Natural killer cell (primary cell): Measurements from ENCODE around the gene RPS25. TPM values are rescaled to one million over a fixed set of nuclear protein-coding genes. Genes with fewer than 3 reads are reported as not detected.

Source experiments
- ATAC-seq, 3 donors: fragments of 150-1000 bp in 2 of 3; fragments of 200-7000 bp in 1 of 3; cut with Tn5 transposase; 1 replicate in 1 of 3; 2 replicates in 2 of 3; pipeline ENCODE4 v1.10.0; 2021; ENCODE audit warnings: mild to moderate bottlenecking in 2 of 3, moderate library complexity in 2 of 3
- DNase-seq, 2 donors: peaks; one replicate each; pipeline versions ENCODE4 v3.0.0 to v3.0.0-alpha.2; 2013 to 2021; ENCODE audit warnings: mixed read lengths in 1 of 2
- H3K27ac ChIP-seq: one replicate; pipeline ENCODE4 v1.5.1; 2013; ENCODE audit warnings: mild to moderate bottlenecking, low read length
- H3K27me3 ChIP-seq: one replicate; pipeline ENCODE4 v1.6.1; 2013; ENCODE audit warnings: low read length; ENCODE audit not compliant: control insufficient read depth, insufficient read depth
- H3K36me3 ChIP-seq: one replicate; pipeline ENCODE4 v1.6.1; 2013; ENCODE audit warnings: low read length; ENCODE audit not compliant: control insufficient read depth, insufficient read depth
- H3K4me1 ChIP-seq: one replicate; pipeline ENCODE4 v1.6.1; 2013; ENCODE audit warnings: low read length; ENCODE audit not compliant: control insufficient read depth, insufficient read depth
- H3K4me3 ChIP-seq: one replicate; pipeline ENCODE4 v1.5.1; 2013; ENCODE audit warnings: low read length
- H3K9me3 ChIP-seq: one replicate; pipeline ENCODE4 v1.6.1; 2013; ENCODE audit warnings: low read length; ENCODE audit not compliant: control insufficient read depth, insufficient read depth
- H3K27ac Mint-ChIP-seq, 2 donors: one replicate each; pipeline ENCODE4 v1.8.0; 2022; ENCODE audit warnings: mild to moderate bottlenecking in 2 of 2, mixed read lengths in 2 of 2, moderate library complexity in 1 of 2
- H3K27me3 Mint-ChIP-seq, 2 donors: one replicate each; pipeline ENCODE4 v1.8.0; 2022; ENCODE audit warnings: low read depth in 2 of 2, mixed read lengths in 2 of 2
- H3K36me3 Mint-ChIP-seq: one replicate; pipeline ENCODE4 v1.8.0; 2022; ENCODE audit warnings: mixed read lengths
- H3K4me1 Mint-ChIP-seq, 2 donors: one replicate each; pipeline ENCODE4 v1.8.0; 2022; ENCODE audit warnings: mixed read lengths in 2 of 2
- H3K4me3 Mint-ChIP-seq: one replicate; pipeline ENCODE4 v1.8.0; 2022; ENCODE audit warnings: mild to moderate bottlenecking, moderate library complexity, mixed read lengths
- H3K9me3 Mint-ChIP-seq, 2 donors: one replicate each; pipeline ENCODE4 v1.8.0; 2022; ENCODE audit warnings: mixed read lengths in 2 of 2
- WGBS: methylation state at CpG from one replicate; pipeline ENCODE4 v1.1.7; 2013; ENCODE audit warnings: missing lambda C conversion rate; ENCODE audit not compliant: insufficient coverage; 5-methylcytosine and 5-hydroxymethylcytosine counted together
- intact Hi-C: fragments of 100-400 bp; cut with micrococcal nuclease; formaldehyde crosslinking; loops from one replicate; pipeline ENCODE4 v1.14.2; 2022
- total RNA-seq, 4 donors: library from RNA; stranded (reverse); fragments of 120-200 nt in 1 of 4; gene quantifications; one replicate each; pipeline versions ENCODE4 v1.2.3 to v1.2.4, GENCODE V29; 2013 to 2022
- TF ChIP-seq, protein P1 (sequence below): fragments of 200-600 bp; IDR thresholded peaks from one replicate; pipeline ENCODE4 v1.8.0; 2022; ENCODE audit warnings: antibody characterized with exemption

RPS25 gene
- total RNA-seq, 3 donors from 2014 or later (not counting 1 experiment from before 2014, with no cell fraction given), result 870 to 1,051 (median 887) TPM

- intact Hi-C loops, result no loop called here
- Mint-ChIP-seq H3K27ac (peak overlapping the region in 1 of 2 donors; percentile 9), H3K4me1 (peaks cover 5 to 19% of the 10 kb centered on the region in 2 donors), H3K9me3 (no peaks in the 10 kb centered on the region), H3K4me3 (no peak overlapping the region), H3K27me3 (no peaks in the 10 kb centered on the region), H3K36me3 (peaks cover 6% of the 10 kb centered on the region)
- ATAC-seq (no peak), DNase-seq (no peak)
- Histone ChIP-seq H3K36me3 (peaks cover 64% of the 10 kb centered on the region), H3K4me3 (no peak overlapping the region), H3K4me1 (peaks cover 17% of the 10 kb centered on the region), H3K27ac (no peak overlapping the region), H3K9me3 (no peaks in the 10 kb centered on the region), H3K27me3 (no peaks in the 10 kb centered on the region)
- WGBS, result 92% methylated on average over 2 of the region's 3 CpGs
- TF ChIP-seq, protein P1, sequence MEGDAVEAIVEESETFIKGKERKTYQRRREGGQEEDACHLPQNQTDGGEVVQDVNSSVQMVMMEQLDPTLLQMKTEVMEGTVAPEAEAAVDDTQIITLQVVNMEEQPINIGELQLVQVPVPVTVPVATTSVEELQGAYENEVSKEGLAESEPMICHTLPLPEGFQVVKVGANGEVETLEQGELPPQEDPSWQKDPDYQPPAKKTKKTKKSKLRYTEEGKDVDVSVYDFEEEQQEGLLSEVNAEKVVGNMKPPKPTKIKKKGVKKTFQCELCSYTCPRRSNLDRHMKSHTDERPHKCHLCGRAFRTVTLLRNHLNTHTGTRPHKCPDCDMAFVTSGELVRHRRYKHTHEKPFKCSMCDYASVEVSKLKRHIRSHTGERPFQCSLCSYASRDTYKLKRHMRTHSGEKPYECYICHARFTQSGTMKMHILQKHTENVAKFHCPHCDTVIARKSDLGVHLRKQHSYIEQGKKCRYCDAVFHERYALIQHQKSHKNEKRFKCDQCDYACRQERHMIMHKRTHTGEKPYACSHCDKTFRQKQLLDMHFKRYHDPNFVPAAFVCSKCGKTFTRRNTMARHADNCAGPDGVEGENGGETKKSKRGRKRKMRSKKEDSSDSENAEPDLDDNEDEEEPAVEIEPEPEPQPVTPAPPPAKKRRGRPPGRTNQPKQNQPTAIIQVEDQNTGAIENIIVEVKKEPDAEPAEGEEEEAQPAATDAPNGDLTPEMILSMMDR, result no peak
Observed at GRCh38 chr11:119012629-119013170, 5.4 kb downstream of the RPS25 start.

GRCh38 chr11:119011476-119012053 lies 6.6 kb downstream of the RPS25 start:
- no peak for DNase-seq
- no peak for ATAC-seq
- H3K9me3 ChIP-seq, result no peaks in the 10 kb centered on the region
- no peak overlapping the region for H3K27ac Mint-ChIP-seq
- H3K27me3 ChIP-seq, result no peaks in the 10 kb centered on the region
- intact Hi-C loops, result no loop called here
- WGBS, result over 99% methylated on average over 5 of the region's 6 CpGs
- peaks cover 68% of the 10 kb centered on the region for H3K36me3 ChIP-seq
- H3K4me3 ChIP-seq, result no peak overlapping the region
- TF ChIP-seq, protein P1, result no peak
- no peak overlapping the region for H3K4me3 Mint-ChIP-seq
- H3K36me3 Mint-ChIP-seq, result peaks cover 8% of the 10 kb centered on the region
- H3K27me3 Mint-ChIP-seq, result no peaks in the 10 kb centered on the region
- peaks cover 7% of the 10 kb centered on the region for H3K4me1 ChIP-seq
- no peaks in the 10 kb centered on the region for H3K9me3 Mint-ChIP-seq
- peaks cover 0 to 13% of the 10 kb centered on the region in 2 donors for H3K4me1 Mint-ChIP-seq
- no peak overlapping the region for H3K27ac ChIP-seq

DNA sequence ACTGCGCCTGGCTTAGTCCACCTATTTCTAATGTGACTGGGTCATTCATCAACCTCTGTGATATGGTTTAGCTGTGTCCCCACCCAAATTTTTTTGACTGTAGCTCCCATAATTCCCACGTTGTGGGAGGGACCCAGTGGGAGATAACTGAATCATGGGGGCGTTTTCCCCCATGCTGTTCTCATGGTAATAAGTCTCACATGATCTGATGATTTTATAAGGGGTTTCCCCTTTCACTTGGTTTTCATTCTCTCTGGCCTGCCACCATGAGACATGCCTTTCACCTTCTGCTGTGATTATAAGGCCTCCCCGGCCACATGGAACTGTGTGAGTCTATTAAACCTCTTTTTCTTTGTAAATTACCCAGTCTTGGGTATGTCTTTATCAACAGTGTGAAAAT lies 11.5 kb downstream of the RPS25 start:
- Mint-ChIP-seq H3K9me3 (no peaks in the 10 kb centered on the region), H3K27me3 (no peaks in the 10 kb centered on the region), H3K4me1 (peaks cover 0 to 6% of the 10 kb centered on the region in 2 donors), H3K27ac (no peak overlapping the region), H3K4me3 (no peak overlapping the region), H3K36me3 (peaks cover 8% of the 10 kb centered on the region)
- no peaks in the 10 kb centered on the region for H3K9me3 ChIP-seq
- no peak overlapping the region for H3K27ac ChIP-seq
- ATAC-seq (no peak), DNase-seq (no peak)
- no peaks in the 10 kb centered on the region for H3K27me3 ChIP-seq
- WGBS, result 86% methylated on average over 3 of the region's 4 CpGs
- no peak overlapping the region for H3K4me3 ChIP-seq
- intact Hi-C loops, result no loop called here
- H3K4me1 ChIP-seq, result no peaks in the 10 kb centered on the region
- peaks cover 37% of the 10 kb centered on the region for H3K36me3 ChIP-seq
- TF ChIP-seq, protein P1, result no peak

GRCh38 chr11:119000906-119001305 lies 17.2 kb downstream of the RPS25 start:
- TF ChIP-seq, protein P1, result no peak
- 100% methylated on average over 1 of the region's 1 CpG for whole genome bisulfite sequencing
- H3K27ac ChIP-seq, result no peak overlapping the region
- Mint-ChIP-seq H3K4me1 (peaks cover 30 to 33% of the 10 kb centered on the region in 2 donors), H3K4me3 (no peak overlapping the region), H3K27ac (no peak overlapping the region), H3K36me3 (no peaks in the 10 kb centered on the region), H3K27me3 (no peaks in the 10 kb centered on the region), H3K9me3 (no peaks in the 10 kb centered on the region)
- no peaks in the 10 kb centered on the region for H3K27me3 ChIP-seq
- intact Hi-C loops, result no loop called here
- peaks cover 23% of the 10 kb centered on the region for H3K4me1 ChIP-seq
- H3K9me3 ChIP-seq, result no peaks in the 10 kb centered on the region
- H3K36me3 ChIP-seq, result peaks cover 26% of the 10 kb centered on the region
- ATAC-seq (no peak), DNase-seq (no peak)
- no peak overlapping the region for H3K4me3 ChIP-seq
